GM19023 (cell line): ENCODE results near the gene CDH23.

Experiments
- ATAC-seq: cut with Tn5 transposase; IDR thresholded peaks from one replicate; pipeline ENCODE4 v1.9.1; 2021; ENCODE audit warnings: mild to moderate bottlenecking, moderate library complexity; ENCODE audit not compliant: unreplicated experiment

Gene CDH23

DNA sequence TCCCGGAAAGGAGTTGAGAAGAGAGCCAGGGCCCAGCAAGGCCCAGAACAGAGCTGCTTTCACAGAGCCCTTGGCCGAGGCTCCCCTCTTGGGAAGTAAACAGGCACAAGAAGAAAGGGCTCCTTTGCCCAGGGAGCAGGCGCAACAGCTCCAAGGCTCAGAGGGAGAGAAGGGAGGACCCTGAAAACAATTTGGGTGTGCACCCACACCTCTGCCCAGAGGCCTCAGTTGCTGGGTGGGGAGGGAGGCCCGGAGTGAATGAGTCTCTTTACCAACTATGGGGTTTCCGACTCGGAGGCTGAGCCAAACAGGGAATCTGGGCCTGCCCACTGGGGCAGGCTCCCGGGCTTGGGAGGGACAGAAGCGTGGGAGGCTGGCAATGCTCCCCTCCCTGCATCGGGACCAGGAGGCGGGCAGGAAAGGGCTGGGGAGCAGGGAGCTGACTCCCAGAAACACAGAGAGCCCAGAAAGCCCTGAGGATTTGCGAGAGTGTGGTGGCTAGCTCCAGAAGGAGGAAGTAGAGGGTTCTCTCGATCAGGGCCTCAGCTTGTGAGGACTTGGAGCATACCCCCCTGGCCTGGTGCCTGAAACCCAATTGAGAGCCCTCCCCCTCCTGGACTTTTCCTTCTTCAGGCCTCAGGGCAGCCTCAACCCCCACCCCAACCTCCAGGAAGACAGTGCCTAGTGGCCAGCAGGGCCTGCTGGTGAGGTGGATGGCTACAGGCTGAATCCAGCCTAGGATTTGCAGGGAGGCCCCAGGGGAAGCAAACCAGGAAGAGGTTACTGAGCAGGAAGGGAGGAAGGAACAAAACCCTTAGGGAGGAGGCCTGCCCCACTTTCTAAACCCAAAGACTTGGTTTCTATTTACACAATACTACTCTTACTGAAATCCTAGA, 316.7 kb downstream of the CDH23 start:
- no peak for ATAC-seq

DNA sequence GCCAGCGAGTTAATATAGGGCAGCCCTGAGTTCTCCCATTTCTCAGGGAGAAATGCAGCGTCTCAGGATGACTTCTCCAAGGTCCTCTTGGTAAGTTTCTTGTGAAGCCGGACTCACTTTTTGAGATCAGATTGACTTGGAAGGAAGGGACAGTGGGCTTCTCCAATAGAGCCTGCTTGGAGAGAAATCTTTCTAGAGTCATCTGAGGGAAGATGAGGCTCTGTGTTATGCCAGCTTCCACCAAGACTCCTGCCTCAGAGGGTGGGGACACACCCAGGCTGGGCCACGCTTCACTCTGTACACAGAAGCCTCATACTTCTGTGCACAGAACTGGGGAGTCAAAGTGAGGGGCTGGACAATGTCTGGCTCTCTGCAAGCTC, 317.3 kb downstream of the CDH23 start:
- no peak for ATAC-seq

DNA sequence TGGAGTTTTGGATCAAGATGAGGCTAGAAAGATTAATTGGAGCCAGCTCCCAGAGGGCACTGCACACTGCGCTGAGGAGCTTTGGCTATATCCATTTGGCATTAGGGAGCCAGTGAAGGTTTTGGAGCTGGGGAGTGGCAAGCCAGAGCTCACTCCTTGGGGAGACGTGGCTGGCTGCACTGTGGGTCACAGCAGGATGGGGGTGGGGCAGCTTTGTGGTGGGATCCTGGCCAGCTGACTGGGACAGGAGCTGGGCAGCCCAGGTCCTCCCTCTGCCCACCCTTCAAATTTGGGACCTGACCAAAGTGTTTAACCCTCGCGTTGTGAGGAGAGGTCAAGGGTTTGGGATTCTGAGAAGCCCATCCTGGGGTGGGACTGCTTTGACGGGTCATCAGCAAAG, 317.9 kb downstream of the CDH23 start:
- ATAC-seq: no peak

DNA sequence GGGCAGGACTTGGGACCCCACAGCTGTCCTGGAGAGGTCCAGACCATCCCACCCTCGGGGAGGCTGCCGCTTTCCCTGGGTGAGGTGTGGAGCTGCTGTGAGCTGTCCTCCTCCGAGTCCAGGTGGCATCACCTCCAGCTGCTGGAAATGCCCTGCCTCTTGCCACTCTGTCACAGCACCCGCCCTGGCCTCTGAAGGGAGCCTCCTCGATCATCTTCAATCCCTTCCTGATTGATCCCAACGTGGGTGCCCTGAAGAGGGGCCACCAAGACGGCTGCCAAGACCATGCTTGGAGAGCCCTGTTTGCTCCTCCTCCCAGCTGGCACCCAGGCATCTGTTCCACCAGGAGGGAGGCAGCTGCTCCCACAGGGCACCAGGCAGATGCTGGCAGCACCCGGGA, 318.3 kb downstream of the CDH23 start:
- ATAC-seq: no peak

DNA sequence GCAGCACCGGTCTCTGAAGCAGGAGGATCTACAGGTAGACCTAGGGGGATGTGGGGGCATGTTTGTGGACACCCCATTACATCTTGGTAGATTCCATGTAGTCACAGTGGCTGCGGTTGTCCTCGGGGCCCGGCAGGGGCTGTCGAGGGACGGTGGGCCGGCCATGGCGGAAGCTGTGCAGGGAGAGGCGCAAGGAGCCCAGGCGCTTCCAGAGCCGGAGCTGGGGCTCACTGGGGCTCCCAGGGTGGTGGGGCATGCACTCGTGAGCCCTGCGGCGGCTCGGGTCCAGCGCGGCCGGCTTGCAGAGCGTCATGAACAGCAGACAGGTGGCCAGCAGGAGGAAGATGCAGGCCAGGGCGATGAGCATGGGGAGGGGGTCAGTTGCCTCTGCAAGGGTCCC, 319.1 kb downstream of the CDH23 start:
- no peak for ATAC-seq

DNA sequence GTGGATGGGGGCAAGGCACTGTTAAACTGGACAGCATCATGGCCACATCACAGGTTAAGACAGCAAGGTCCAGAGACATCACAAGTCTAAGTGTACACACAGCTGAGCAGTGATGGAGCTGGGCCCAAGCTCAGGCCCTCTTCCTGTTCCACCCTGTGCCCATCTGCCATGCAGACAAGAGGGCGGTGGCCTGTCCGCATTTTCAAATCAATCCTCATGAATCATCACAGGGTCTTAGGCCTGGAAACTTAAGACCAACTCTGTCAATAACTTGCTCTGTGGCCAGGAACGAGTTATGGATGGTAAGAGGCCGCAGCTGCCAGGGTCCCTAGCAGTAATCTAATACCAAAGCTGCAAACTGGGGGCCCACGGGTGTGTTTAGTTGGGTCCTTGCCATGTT, 319.7 kb downstream of the CDH23 start:
- no peak for ATAC-seq

DNA sequence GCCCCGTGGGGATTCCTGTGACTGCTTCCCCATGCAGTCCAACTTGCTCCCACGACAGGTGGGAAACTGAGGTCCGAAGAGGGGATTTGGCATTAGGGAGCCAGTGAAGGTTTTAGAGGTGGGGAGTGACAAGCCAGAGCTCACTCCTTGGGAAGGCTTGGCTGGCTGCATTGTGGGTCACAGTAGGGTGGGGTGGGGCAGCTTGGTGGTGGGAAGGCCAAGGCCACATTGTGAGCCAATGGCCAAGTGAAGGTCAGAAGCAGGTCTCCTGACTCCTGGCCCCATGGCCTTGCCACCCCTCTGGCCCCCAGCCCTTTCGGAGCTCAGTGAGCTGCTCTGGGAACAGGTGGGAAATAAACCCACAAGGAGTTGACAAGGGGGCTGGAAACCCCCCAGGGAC, 320.3 kb downstream of the CDH23 start:
- ATAC-seq: no peak

DNA sequence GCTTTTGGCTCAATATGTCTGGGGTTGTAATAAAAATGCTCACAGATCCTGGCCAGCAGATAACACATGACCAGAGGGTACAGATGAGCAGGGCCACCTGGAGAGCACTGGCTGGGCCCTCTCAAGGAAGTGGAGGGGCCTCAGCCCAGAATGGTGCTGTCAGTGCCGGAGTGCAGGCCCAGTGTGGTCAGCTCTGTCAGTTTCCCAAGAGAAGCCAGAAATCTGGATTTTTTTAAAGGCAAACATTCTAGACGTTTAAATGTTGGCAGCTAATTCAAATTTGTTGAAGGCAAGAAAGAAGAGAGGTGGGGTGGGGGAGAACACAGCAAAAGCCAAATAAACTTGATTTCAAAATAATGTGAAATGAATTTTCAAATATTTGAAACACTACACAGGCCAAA, 320.8 kb downstream of the CDH23 start:
- ATAC-seq: no peak

DNA sequence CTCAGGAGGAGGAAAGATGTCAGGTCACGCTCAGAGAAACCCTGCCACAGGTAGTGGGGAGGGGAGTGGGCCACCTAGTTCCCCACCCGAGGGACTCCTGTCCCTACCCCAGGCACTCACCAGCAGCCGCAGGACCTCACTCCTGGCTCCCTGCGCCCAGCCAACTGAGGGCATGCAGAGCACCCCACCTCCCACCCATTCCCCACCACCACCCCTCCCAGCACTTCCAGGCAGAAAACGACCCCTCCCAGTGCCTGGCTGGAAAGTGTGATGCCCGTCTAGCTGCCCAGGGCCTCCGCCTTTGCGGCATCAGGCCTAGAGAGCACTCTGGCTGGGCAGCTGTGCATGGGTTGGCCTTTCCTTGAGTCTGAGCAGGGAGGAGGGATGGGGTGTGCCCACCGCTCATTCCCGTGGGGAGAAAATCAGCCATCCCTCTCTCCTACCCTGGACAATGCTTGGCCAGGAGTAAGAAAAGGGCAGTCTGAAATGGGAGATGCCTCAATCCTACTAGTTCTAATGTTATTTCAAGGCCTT, 321.5 kb downstream of the CDH23 start:
- ATAC-seq: no peak

DNA sequence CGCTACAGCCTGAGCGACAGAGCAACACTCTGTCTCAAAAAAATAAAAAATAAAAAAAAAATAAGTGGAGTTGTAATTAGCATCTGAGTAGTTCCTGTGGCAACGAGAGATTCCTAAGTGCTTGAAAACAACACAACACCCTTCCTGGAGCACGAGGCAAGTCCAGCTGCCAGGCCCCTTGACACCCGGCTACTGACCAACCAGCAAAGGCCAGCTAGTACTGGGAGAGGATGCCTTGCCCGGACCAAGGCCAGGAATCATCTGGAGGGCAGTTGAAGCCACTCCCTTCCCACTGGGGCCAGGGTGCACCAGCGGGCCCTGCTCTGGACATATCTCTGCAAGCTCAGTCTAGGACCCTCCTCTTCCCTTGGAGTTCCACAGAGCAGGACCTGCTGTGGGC, 322.3 kb downstream of the CDH23 start:
- no peak for ATAC-seq

DNA sequence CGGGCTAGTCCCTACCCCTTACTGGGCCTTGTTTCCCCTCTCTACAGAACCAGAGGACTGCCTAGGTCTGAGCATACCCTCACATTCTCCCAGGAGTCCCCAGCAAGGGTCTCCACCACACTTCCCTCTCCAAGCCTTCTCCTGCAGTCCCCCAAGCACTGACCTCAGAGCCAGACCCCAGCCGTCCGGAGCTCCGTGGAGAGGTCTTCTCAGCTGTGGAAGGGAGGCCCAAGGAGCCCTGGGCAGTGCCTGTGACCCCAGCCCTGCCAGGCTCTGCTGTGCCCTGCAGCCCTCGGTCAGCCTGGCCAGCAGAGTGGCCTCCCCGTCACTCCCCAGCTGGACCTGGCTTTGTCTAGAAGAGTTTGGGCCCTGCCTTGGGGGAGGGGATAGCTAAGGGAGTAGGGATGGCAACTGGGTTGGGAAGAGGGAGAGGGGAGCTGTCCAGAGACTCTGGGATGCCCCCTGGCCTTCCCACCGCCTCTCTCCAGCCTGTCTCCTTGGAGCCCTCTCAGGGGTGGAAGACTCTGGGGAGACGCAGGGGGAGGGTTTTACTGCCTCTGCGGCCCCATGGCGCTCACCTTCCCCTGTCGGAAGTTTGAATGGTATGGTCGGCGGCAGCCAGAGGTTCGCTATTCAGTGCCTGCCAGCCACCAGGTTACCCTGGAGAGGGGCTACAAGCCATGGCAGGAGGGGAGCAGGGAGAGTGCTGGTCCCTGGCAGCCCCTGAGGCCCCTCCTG, 322.9 kb downstream of the CDH23 start, which contains the start of gene C10orf105:
Gene C10orf105 (minus strand): TSS at position 315 of the 738 bp plus-strand sequence. CDS start 3,441 bp downstream, outside the sequence.
- ATAC-seq: no peak

DNA sequence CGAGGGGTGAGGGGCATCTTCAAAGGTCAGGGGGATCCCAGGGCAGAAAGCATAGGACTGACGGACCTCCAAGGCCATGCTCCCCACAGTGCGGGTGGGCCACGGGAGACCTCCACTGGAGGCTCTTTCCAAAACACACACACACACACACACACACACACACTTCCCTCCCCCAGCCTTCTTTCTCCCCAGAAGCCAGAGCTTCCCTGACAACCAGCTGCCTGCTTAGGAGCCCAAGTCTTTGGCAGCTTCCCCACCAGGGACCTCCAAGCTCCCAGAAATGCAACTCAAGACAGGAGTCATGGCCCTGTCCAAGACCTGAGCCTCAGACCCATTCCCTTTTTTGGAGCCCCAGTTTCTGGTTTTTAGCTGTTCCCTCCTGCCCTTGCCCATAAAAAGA, 323.6 kb downstream of the CDH23 start:
- ATAC-seq: no peak

DNA sequence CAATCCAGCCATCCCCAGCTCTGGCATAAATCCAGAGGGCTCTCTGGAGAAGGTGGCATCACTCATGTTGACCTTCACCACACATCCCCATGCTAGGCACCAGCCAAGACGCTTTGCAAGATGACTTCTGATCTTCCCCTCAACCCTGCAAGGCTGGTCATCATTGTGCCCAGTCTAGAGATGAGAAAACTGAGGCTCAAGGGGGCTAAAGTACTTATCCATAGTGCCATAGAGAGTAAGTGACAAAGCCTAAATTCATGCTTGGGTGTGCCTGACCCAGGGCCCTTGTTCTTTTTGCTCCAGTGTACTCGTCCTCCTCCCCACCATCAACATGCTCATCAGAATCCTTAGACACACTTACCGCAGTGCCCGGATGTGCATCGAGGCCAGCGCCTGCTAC, 324.6 kb downstream of the CDH23 start:
- no peak for ATAC-seq

DNA sequence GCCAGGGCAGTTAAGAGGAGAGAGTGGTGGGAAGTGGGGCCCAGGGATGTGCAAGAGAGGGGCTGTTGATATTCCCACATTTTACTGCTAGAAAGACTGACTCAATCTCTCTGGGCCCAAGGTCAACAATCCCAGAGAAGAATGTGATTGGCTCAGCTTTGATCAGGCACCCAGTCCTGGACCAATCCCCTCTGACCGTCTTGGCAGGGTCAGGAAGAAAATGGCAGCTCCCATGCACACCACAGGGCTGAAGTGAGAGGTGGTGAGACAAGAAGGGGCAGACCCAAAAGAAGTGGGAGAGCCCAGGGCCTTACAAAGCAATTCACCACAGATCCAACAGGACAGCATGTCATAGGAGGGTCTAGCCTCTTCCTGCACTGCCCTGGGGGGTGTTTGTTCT, 326.1 kb downstream of the CDH23 start:
- no peak for ATAC-seq

DNA sequence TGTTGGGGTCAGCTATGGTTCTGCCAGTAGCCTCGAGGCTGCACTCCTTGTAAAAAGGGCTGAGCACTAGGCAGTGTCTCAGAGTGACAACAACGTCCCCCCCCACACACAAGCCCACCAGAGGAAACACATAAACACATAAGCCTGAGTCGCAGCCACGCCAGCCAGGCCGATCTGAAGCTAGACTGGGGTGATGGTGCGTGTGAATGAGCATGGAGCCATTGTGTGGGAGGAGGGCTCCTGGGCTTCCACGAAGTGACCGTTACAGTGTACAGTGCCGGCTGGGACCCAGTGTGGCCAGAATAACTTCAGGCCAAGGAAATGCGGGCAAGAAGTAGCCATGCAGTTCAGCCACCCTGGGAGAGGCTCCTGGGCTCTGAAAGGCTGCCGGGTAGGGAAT, 326.6 kb downstream of the CDH23 start:
- ATAC-seq: no peak

DNA sequence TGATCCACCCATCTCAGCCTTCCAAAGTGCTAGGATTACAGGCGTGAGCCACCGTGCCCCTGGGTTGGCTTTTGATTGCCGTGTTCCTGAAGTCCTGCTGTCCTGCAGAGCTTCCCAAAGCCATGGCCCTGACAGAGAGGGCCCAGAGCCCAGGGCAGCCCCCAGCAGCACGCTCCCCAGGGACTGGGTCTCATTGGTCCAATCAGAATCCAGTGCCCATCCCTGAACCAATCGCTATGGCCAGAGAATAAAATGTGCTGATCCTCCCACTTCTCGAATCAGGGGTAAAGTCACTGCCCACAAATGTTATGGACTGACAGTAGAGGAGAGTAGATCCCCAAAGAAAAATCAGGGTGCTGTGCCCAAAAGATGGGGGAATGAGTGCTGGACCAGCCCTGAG, 327.8 kb downstream of the CDH23 start:
- no peak for ATAC-seq

DNA sequence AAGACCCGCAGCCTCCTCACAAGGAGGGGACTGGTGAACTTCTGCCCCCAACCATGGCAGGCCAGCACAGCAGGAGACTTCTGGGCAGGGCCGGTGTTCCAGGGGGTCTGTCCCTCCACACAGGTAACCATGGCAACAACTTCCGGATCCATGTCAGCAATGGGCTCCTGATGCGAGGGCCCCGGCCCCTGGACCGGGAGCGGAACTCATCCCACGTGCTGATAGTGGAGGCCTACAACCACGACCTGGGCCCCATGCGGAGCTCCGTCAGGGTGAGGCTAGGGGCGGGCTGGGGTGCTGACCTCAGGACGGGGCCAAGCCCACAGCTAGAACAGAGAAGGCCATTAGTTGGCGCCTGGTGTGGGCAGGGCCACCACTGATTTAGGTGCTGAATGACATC, 328.5 kb downstream of the CDH23 start:
- no peak for ATAC-seq

DNA sequence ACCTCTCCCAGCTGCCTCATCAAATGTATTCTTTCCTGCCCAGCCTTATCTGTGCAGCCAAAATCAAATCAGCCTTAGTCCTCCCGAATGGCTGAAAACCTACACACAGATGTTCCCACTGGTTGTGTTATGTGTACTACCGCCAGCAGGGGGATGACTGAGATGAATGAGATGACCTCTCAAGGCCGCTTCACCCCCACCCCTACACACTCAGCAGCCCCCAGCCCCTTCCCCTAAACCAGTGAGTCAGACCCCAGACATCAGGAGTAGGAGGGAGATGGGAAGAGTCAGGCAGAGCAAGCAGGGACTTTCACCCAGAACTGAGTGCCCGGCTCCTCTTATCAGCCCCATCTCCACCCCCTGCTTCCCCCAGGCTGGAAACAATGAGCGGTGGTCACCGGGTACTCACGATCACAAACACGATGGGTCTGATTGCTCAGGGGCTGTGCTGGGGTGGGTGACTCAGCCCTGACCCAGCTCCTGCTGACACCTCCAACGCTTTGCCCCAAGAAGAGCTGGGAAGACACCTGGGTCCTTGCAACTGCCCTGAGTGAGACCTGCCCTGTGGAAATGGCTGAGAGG, 329.4 kb downstream of the CDH23 start:
- no peak for ATAC-seq

DNA sequence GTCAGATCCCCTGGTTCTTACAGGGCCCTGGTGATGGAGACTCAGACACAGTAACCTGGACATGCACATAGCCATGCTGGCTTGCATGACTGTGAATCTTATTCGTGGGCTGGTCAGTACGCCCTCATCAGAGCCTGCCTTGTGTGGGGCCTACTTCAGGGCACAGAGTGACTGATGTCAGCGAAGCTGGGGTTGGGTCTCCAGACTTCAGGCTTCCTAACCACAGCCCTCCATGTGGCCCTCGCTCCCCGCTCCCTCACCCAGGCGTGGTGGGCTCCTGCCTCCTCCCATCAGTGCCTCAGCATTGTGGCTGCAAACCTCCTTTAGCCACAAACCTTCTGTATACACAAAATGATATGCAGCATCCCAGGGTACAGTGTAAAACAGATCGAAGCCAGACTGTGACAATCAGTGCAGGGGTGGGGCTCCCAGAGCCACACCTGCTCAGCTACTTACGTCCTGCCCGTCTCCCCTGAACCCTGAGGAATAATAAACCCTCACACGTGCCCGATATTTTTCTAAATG, 329.9 kb downstream of the CDH23 start:
- ATAC-seq: no peak

DNA sequence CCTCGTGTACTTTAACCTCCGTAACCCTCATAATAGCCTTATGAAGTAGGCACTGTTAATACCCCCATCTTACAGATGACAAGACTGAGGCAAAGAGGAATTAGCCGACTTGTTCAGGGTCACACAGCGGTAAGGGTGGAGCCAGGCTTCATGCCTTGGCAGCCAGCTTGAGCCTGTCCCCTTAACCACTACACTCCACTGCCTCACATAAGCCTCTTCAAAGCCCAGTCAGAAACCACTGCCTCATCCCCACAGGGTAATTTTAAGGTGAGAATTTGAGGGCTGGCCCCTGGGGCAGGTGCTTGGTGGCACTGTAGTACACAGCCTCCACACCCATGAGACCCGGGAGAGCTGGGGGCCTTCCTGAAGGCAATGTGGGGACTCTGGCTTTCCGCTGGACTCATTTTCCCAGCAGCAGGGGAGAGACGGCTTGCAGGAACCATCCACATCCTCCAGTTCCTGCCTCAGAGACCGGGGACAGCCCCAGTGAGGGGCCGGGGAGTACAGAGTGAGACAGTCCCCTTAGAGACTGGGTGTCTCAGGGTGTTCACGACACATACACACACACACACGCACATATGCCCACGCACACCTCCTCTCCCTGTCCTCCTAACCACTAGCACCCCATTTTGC, 330.5 kb downstream of the CDH23 start:
- peak; percentile 47 for ATAC-seq
